Measurements from ENCODE around the gene IRX5.
A peak's percentile ranks its signal among the peaks of the same experiment; 100 is the strongest.

Gene IRX5

DNA sequence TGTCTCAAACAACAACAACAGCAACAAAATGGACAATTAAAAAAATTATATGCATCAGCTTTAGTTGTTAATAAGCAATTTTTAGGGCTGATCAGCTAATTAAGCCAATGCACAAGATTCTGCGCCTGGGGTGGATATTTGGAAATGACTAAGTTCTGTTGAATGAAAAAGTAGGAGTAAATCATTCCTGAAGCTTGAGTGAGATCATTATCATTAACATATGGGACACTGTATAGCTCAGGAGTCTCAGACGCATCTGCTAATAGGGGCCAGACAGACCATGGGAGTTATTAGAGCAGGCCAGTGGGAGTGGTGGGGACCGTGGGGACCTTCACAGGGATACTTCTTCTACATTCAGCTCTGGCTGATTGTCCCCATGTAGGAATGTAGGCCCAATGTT is 22.8 kb downstream of the IRX5 start:
- DNase-seq, result no peak

DNA sequence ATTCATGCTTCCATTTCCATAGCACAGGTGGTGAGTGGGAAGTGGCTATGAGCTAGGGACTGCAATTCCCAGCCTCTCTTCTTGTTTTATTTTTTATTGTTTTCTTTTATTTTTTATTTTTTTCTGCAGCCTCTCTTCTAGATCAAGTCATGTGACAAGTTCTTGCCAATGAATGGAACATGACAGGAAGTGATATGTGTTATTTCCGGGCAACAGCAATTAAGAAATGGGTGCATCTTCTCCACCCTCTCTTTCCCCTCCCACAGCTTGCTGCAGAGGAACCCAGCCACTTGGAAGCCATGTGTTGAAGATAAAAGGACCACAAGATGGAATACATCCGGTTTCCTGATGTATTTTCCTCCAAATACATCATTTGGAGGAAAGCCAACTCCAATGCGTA is 23.6 kb downstream of the IRX5 start:
- DNase-seq, result no peak

GRCh38 chr16:54955757-54956156 is 25.1 kb downstream of the IRX5 start:
- no peak for DNase-seq

GRCh38 chr16:54957403-54958166 is 26.9 kb downstream of the IRX5 start:
- peak; percentile 3 to 50 (median 32) for DNase-seq

GRCh38 chr16:54962045-54962444 is 31.4 kb downstream of the IRX5 start:
- DNase-seq, result no peak

DNA sequence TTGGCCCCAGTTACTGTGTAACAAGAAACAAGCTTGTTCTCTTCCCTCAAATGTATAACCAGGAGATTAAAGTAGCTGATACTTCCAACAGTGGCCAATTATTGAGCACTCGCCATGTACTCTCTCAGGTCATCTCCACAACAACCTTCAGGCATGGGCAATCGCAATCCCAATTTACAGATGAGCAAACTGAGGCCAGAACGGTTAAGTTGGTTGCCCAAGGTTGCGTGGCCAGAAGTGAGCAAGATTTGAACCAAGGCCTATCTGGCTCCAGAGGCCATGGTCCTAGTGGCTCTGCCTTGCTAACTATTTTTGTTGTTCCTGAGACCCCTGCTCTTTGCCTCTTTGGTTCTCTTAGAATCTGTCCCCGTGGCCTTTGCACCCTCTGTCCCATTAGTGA is 33.6 kb downstream of the IRX5 start:
- DNase-seq, result no peak

- no peak for DNase-seq
Measured at GRCh38 chr16:54965464-54965863, 34.8 kb downstream of the IRX5 start.

DNA sequence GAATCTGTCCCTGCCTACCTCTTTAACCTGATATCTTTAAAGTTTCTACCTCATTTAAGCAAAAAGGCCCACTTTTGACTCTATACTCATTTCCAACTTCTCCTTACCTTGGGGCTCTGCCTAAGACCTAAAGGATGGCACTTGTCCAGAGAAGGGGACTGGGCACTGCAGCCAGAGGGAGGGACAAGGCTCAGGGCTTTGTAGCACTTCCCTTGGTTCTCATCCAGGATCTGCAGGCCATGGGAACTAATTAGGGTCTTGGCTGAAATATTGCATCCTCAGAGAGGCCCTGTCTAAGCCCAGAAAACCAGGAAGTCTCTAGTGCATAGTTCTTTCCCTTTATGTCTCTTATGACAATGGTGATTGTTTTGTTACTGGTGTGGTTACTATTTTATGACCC is 37.3 kb downstream of the IRX5 start:
- no peak for DNase-seq

- no peak for DNase-seq
Measured at GRCh38 chr16:54968784-54969183, 38.1 kb downstream of the IRX5 start.

- no peak for DNase-seq
Measured at GRCh38 chr16:54970016-54970415, 39.4 kb downstream of the IRX5 start.

DNA sequence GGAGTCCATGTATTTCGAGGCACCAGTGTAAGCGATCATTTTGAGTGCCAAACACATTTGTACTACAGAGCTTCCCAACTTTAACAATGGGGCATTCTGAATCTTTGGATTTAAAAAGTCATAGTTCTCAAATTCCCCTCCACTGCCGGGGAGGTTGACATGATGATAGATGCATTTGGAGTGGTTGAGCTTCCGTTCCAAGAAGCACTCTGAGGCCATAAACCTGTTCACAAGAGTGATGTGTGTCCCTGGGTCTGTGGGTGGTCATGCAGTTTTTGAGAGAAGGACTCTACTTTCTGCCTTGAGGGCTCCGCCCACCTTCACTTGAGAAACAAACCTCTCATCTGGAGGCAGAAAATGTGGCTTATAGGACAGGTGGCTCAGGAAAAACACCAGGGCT is 43.7 kb downstream of the IRX5 start:
- DNase-seq, result peak in 1 of 3 experiments; percentile 45

- no peak for DNase-seq
Measured at GRCh38 chr16:54976651-54977200, 46.1 kb downstream of the IRX5 start.

- DNase-seq, result no peak
Measured at GRCh38 chr16:54977211-54977610, 46.5 kb downstream of the IRX5 start.

DNA sequence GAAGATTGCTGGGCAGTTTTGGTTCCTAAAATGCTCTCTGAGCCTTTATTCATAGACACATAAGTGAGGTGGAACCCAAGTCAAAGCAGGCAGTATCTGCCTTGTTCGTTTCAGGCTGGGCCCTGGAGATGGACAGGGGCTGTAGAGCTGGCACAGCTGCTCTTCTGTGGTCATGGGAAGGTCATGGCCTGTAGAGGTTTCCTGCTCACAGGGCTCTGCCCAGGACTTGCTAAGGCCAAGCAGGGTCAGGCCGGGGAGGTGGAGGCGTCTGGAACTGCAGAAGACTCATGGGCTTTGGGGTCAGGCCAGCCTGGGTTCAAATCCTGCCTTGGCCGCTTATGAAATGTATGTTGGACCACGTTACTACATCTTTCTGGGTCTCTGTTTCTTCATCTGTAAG is 50.2 kb downstream of the IRX5 start:
- no peak for DNase-seq

Measured in NCI-H1417 (cell line).